ENCODE data around the gene IGFBP4. TPM values are rescaled to one million over a fixed set of nuclear protein-coding genes. Genes with fewer than 3 reads are reported as not detected.
A peak's percentile ranks its signal among the peaks of the same experiment; 100 is the strongest.

The IGFBP4 gene
- total RNA-seq, 2 experiments from 2014 or later, result 27.1 to 28.4 TPM

DNA sequence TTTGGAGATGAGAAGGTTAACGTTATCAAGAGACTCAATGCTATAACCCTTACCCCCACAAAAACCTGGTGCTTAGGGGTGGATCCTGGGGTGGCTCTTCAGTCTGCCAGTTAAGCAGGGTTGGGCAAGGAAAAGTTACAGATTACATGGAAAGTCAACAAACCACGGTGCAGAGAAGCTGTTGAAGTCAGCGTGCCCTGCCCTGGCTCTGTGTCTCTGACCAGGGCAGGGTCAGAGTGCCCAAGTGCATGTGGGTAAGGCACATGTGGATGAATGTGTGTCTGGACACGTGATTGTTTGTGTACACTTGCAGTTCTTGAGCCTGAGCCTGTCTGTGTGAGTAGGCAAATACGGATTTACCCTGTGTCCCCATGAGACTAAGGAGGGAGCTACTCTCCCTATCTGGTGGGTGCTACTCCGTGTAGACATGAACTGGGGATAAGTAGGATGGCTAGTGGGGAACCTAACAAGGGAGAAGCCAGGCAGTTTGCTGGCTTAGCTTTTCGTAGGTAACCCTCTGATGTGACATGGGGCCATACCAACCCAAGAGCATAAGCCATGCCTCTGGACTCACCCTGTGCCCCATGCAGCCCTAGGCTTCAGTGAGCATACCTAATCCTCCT is 5.5 kb downstream of the IGFBP4 start:
- ChIA-PET POLR2A (interaction anchor here (1.1 kb wide), 1 partner anchor 42 kb away, joined by 3 read pairs; no protein-coding TSS in a partner anchor), CTCF (interaction anchor here (0.8 to 12.7 kb wide), 5 partner anchors 27 to 86 kb away, joined by 3 to 129 read pairs (median 4); no protein-coding TSS in a partner anchor)
- H3K27me3 Mint-ChIP-seq, result peaks cover 9% of the 10 kb centered on the region
- DNase-seq, result no peak
- H3K4me1 Mint-ChIP-seq, result peaks cover 48% of the 10 kb centered on the region
- peaks cover 22% of the 10 kb centered on the region for H3K36me3 Mint-ChIP-seq (ENCODE audit: low read depth)
- H3K9me3 Mint-ChIP-seq, result no peaks in the 10 kb centered on the region
- H3K27ac Mint-ChIP-seq, result no peak overlapping the region
- no peak overlapping the region for H3K4me3 Mint-ChIP-seq

DNA sequence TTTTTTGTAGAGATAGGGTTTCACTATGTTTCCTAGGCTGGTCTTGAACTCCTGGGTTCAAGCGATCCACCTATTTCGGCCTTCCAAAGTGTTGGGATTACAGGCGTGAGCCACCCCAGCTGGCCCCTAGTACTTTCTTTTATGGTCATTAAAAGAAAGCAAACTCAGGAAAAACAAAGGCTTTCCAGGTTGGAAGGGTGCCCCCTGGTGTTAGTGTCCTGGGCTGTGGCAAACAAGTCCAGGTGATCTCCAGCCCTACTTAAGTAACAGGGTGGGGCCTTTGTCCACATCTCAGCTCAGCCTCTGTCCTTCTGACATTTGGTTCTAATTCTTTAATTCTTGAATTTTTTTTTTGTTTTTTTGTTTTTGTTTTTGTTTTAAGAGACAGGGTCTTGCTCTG is 6.9 kb downstream of the IGFBP4 start:
- H3K4me1 Mint-ChIP-seq, result peaks cover 35% of the 10 kb centered on the region
- peak; percentile 43 for DNase-seq
- H3K27me3 Mint-ChIP-seq, result peaks cover 3% of the 10 kb centered on the region
- no peak overlapping the region for H3K27ac Mint-ChIP-seq
- ChIA-PET POLR2A (interaction anchor here (1.0 kb wide), 1 partner anchor 83 kb away, joined by 4 read pairs; no protein-coding TSS in a partner anchor), CTCF (interaction anchor here (0.5 to 12.7 kb wide), 7 partner anchors 12 to 207 kb away, joined by 3 to 129 read pairs (median 4); partner anchors contain the start of gene TOP2A)
- no peak overlapping the region for H3K4me3 Mint-ChIP-seq
- H3K36me3 Mint-ChIP-seq (ENCODE audit: low read depth), result peaks cover 23% of the 10 kb centered on the region
- H3K9me3 Mint-ChIP-seq, result no peaks in the 10 kb centered on the region

DNA sequence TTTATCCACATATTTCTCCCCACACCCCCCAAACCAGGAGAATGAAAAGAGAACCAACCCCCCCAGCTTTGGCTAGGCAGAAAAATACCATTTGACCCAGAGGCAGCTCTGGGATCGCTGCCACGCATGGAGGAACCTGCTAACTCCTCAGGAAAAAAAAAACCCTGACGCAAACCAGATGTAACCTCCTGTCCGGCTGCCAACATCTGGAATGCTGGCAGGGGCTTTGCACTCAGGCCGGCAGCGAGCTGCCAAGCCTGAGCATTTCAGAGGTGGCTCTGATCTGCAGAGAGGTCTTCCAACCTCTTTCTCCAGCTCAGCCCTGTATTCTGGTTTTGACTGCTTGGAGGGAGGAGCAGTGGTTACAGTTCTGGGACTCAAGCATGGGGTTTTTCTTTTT is 8.2 kb downstream of the IGFBP4 start:
- peaks cover 29% of the 10 kb centered on the region for H3K36me3 Mint-ChIP-seq (ENCODE audit: low read depth)
- no peaks in the 10 kb centered on the region for H3K9me3 Mint-ChIP-seq
- peaks cover 7% of the 10 kb centered on the region for H3K27me3 Mint-ChIP-seq
- no peak overlapping the region for H3K27ac Mint-ChIP-seq
- CTCF ChIA-PET, result interaction anchor here (0.6 to 12.7 kb wide), 3 partner anchors 9 to 1514 kb away, joined by 3 to 129 read pairs (median 6); no protein-coding TSS in a partner anchor
- peaks cover 28% of the 10 kb centered on the region for H3K4me1 Mint-ChIP-seq
- DNase-seq, result no peak
- POLR2A ChIA-PET, result interaction anchor here (0.8 kb wide), 1 partner anchor 65 kb away, joined by 3 read pairs; no protein-coding TSS in a partner anchor
- no peak overlapping the region for H3K4me3 Mint-ChIP-seq

DNA sequence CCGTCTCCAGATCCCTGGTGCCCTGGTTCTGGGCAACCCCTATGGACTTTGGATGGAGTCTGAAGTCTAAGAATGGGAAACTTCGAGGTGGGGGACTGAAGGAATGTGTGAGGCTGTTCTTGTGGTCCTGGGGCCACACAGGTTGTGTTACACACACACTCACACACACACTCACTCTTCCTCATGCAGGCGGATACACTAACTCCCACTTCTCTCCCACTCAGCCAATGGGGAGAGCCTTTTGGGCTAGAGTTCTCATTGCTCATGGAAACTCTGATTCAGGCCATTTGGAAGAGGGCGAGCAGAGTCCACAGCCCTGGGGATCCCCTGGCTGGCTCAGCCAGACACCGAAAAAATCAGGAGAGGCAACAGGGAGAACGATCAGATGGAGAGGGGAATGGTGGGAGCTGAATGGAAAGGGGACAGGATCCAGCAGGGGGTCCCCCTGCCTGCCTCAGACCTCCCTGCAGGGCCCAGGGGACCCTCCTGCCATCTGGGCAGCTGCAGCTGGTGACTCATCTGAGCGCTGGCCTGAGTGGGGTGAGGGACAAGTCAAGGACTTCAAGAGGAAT is 9.1 kb downstream of the IGFBP4 start:
- no peak for DNase-seq
- CTCF ChIA-PET, result interaction anchor here (0.6 to 12.7 kb wide), 3 partner anchors 8 to 81 kb away, joined by 3 to 129 read pairs (median 3); no protein-coding TSS in a partner anchor
- Mint-ChIP-seq H3K27ac (no peak overlapping the region), H3K4me3 (no peak overlapping the region), H3K9me3 (no peaks in the 10 kb centered on the region), H3K27me3 (peaks cover 7% of the 10 kb centered on the region), H3K36me3 (ENCODE audit: low read depth) (peaks cover 36% of the 10 kb centered on the region), H3K4me1 (peaks cover 20% of the 10 kb centered on the region)
- POLR2A ChIA-PET, result no interaction called here

DNA sequence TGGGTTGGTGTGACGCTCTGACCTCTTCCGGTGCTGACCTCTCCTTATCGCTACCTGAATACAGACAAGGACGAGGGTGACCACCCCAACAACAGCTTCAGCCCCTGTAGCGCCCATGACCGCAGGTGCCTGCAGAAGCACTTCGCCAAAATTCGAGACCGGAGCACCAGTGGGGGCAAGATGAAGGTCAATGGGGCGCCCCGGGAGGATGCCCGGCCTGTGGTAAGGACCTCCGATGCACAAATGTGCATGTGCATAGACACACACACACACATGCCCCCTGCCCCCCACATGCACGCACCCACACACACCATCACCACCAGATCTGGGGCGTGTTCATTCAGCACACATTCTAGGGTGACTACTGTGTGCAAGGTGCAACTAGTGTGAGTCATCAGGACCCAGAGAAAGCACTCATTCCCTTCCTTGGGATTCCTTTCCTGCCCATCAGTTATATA is 9.7 kb downstream of the IGFBP4 start:
- CTCF ChIA-PET, result interaction anchor here (0.8 kb wide), 1 partner anchor 105 kb away, joined by 3 read pairs; no protein-coding TSS in a partner anchor
- POLR2A ChIA-PET, result no interaction called here
- no peaks in the 10 kb centered on the region for H3K9me3 Mint-ChIP-seq
- H3K36me3 Mint-ChIP-seq (ENCODE audit: low read depth), result peaks cover 33% of the 10 kb centered on the region
- no peak for DNase-seq
- H3K27me3 Mint-ChIP-seq, result peaks cover 4% of the 10 kb centered on the region
- H3K4me3 Mint-ChIP-seq, result no peak overlapping the region
- H3K27ac Mint-ChIP-seq, result no peak overlapping the region
- peaks cover 14% of the 10 kb centered on the region for H3K4me1 Mint-ChIP-seq

DNA sequence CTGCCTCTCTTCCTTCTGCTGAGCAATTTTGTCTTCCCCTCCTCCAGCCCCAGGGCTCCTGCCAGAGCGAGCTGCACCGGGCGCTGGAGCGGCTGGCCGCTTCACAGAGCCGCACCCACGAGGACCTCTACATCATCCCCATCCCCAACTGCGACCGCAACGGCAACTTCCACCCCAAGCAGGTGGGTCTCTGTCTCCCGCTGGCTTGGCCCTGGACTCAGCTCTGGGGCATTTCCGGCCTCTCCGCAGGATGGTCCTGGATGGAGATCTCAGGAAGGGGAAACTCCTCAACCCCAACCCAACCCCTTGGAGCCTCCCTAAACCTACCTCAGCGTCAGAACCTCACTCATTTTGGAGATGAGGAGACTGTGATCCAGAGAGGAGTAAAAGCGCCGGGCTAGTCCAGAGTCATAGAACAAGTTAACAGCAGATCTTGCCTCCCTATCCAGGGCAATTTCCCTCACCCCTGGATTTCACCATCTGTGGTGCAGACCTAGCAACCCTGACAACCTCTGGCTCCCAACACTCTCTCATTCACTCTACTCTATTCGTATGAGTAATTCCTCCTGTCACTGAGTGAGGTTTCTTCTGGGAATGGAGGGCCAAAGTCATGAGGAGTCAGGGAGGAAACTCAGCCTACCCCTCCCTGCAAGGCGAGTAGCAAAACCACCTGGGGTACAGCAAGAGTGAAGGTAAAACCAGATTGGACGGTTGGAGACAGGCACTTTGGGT is 10.8 kb downstream of the IGFBP4 start:
- peaks cover 4% of the 10 kb centered on the region for H3K27me3 Mint-ChIP-seq
- H3K4me1 Mint-ChIP-seq, result peaks cover 4% of the 10 kb centered on the region
- ChIA-PET CTCF (interaction anchor here (0.8 to 1.9 kb wide), 3 partner anchors 11 to 104 kb away, joined by 3 to 8 read pairs (median 5); partner anchors contain the start of gene IGFBP4), POLR2A (interaction anchor here (1.4 to 2.4 kb wide), 2 partner anchors 10 to 37 kb away, joined by 3 to 9 read pairs; no protein-coding TSS in a partner anchor)
- H3K4me3 Mint-ChIP-seq, result no peak overlapping the region
- no peaks in the 10 kb centered on the region for H3K9me3 Mint-ChIP-seq
- H3K27ac Mint-ChIP-seq, result no peak overlapping the region
- H3K36me3 Mint-ChIP-seq (ENCODE audit: low read depth), result peaks cover 31% of the 10 kb centered on the region
- DNase-seq, result no peak

DNA sequence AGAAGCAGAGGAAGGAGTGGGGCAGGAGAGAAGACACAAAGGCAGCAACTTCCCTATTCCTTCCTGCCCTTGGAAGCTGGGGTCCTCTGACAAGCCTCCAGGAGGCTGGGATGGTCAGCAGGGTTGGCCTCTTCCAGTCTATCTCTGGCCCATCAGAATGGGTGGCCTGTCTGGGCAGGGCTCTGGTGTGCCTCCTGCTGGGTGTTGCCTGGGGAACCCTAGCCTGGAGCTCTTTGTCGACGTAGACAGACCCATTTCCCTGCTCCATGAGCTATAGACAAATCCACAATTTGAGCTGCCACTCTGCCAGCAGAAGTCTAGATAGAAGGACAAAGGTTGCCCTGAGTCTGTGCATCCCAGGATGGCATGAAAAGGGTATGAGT is 11.4 kb downstream of the IGFBP4 start:
- Mint-ChIP-seq H3K9me3 (no peaks in the 10 kb centered on the region), H3K4me3 (no peak overlapping the region), H3K27me3 (peaks cover 4% of the 10 kb centered on the region), H3K36me3 (ENCODE audit: low read depth) (peaks cover 32% of the 10 kb centered on the region), H3K4me1 (peaks cover 4% of the 10 kb centered on the region), H3K27ac (no peak overlapping the region)
- CTCF ChIA-PET, result interaction anchor here (0.6 to 1.9 kb wide), 5 partner anchors 11 to 105 kb away, joined by 3 to 8 read pairs (median 4); partner anchors contain the start of gene IGFBP4
- no peak for DNase-seq
- POLR2A ChIA-PET, result interaction anchor here (1.4 to 2.4 kb wide), 2 partner anchors 10 to 36 kb away, joined by 3 to 9 read pairs; no protein-coding TSS in a partner anchor

DNA sequence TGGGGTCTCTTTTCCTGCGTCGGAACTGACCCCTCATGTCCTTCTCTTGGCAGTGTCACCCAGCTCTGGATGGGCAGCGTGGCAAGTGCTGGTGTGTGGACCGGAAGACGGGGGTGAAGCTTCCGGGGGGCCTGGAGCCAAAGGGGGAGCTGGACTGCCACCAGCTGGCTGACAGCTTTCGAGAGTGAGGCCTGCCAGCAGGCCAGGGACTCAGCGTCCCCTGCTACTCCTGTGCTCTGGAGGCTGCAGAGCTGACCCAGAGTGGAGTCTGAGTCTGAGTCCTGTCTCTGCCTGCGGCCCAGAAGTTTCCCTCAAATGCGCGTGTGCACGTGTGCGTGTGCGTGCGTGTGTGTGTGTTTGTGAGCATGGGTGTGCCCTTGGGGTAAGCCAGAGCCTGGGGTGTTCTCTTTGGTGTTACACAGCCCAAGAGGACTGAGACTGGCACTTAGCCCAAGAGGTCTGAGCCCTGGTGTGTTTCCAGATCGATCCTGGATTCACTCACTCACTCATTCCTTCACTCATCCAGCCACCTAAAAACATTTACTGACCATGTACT is 13.2 kb downstream of the IGFBP4 start:
- no peak for DNase-seq
- CTCF ChIA-PET, result interaction anchor here (0.8 to 1.9 kb wide), 2 partner anchors 9 to 14 kb away, joined by 3 to 8 read pairs; partner anchors contain the start of gene IGFBP4
- POLR2A ChIA-PET, result interaction anchor here (1.1 to 2.4 kb wide), 4 partner anchors 9 to 39 kb away, joined by 3 to 9 read pairs (median 4); partner anchors contain the start of gene TOP2A
- Mint-ChIP-seq H3K27ac (no peak overlapping the region), H3K27me3 (peaks cover 4% of the 10 kb centered on the region), H3K4me3 (no peak overlapping the region), H3K4me1 (no peaks in the 10 kb centered on the region), H3K36me3 (ENCODE audit: low read depth) (peaks cover 32% of the 10 kb centered on the region), H3K9me3 (no peaks in the 10 kb centered on the region)

DNA sequence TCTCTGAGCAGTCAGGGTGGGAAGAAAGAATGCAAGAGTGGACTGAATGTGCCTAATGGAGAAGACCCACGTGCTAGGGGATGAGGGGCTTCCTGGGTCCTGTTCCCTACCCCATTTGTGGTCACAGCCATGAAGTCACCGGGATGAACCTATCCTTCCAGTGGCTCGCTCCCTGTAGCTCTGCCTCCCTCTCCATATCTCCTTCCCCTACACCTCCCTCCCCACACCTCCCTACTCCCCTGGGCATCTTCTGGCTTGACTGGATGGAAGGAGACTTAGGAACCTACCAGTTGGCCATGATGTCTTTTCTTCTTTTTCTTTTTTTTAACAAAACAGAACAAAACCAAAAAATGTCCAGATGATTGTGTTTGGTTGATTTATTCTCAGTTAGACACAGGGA is 14.1 kb downstream of the IGFBP4 start:
- Mint-ChIP-seq H3K9me3 (no peaks in the 10 kb centered on the region), H3K4me1 (no peaks in the 10 kb centered on the region), H3K36me3 (ENCODE audit: low read depth) (peaks cover 28% of the 10 kb centered on the region), H3K4me3 (no peak overlapping the region), H3K27me3 (peaks cover 4% of the 10 kb centered on the region), H3K27ac (no peak overlapping the region)
- ChIA-PET CTCF (no interaction called here), POLR2A (interaction anchor here (1.4 kb wide), 1 partner anchor 39 kb away, joined by 4 read pairs; the partner anchor contains the start of gene TOP2A)
- no peak for DNase-seq

DNA sequence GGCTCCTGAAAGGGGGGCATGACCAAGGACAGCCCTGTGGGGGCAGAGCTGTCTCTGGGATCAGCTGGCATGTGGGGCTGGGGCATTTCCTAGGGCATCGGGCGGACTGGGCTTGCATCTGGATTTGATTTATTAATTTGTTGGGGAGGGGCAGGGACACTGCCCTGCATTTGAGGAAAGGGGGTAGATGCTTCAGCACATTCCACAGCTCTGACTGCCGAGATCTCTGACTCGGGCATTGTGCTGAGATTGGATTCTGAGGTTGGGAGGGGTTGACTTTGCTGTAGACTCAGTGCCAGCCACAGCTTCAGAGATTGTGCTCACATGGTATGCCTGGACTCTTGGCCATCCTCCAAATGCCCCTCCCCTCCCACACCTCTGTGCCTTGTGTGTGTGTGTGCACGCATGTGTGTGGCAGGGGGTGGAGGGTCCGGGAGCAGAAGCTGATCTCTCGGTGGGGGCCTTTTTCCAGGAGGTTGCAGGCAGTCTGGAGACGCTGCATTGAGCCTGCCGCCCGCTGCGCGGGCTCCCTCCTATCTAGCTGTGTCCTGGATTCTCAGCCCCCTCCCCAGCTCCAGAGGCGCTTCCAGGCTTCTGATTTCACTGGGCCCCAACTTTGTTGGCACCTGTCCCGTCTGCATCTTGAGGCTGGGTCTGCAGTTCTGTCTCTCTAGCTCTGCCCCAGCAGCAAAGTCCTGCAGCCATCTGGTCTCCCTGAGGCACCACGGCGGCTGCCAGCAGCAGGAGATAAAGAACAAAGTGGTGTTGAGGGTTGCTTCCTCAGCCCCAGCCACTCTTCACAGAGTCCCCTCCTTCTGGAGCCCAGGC is 14.9 kb downstream of the IGFBP4 start:
- H3K27ac Mint-ChIP-seq, result no peak overlapping the region
- H3K36me3 Mint-ChIP-seq (ENCODE audit: low read depth), result peaks cover 27% of the 10 kb centered on the region
- no peak overlapping the region for H3K4me3 Mint-ChIP-seq
- POLR2A ChIA-PET, result no interaction called here
- no peaks in the 10 kb centered on the region for H3K4me1 Mint-ChIP-seq
- DNase-seq, result no peak
- H3K9me3 Mint-ChIP-seq, result no peaks in the 10 kb centered on the region
- CTCF ChIA-PET, result no interaction called here
- H3K27me3 Mint-ChIP-seq, result peaks cover 4% of the 10 kb centered on the region

DNA sequence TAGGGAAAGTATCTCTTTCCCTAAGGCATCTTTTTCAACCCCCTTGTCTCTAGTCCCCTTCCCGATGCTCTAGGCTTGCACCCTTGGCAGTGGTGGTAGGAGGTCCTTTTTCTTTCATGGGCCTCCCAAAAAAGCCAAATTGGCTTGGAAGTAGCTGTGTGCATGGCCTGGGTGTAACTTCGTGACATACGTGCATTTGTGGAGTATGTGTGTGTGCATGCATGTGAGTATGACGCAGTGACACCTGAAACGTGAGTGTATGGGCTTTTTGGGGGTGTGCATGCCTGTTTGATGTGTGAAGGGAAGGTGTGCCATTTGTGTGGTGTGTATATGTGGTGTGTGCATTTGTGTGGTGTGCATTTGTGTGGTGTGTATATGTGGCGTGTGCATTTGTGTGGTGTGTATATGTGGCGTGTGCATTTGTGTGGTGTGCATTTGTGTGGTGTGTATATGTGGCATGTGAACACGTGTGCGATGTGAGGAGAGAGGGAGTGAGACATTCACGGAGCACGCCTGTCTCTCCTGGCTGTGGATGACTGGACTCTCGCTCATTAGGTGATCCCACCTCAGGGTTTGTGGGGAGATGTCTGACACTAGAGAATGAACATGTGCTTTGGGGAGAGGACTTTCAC is 15.7 kb downstream of the IGFBP4 start:
- peaks cover 20% of the 10 kb centered on the region for H3K36me3 Mint-ChIP-seq (ENCODE audit: low read depth)
- peaks cover 4% of the 10 kb centered on the region for H3K27me3 Mint-ChIP-seq
- ChIA-PET POLR2A (interaction anchor here (1.6 kb wide), 1 partner anchor 12 kb away, joined by 5 read pairs; no protein-coding TSS in a partner anchor), CTCF (no interaction called here)
- H3K27ac Mint-ChIP-seq, result no peak overlapping the region
- no peak for DNase-seq
- H3K9me3 Mint-ChIP-seq, result no peaks in the 10 kb centered on the region
- no peaks in the 10 kb centered on the region for H3K4me1 Mint-ChIP-seq
- no peak overlapping the region for H3K4me3 Mint-ChIP-seq
